GM19025 (cell line): Measurements from ENCODE around the gene DLG2.

Experiments
- ATAC-seq: cut with Tn5 transposase; IDR thresholded peaks from one replicate; pipeline ENCODE4 v1.9.1; 2021; ENCODE audit warnings: mild to moderate bottlenecking, low read depth, moderate library complexity; ENCODE audit not compliant: unreplicated experiment

DLG2 gene

DNA sequence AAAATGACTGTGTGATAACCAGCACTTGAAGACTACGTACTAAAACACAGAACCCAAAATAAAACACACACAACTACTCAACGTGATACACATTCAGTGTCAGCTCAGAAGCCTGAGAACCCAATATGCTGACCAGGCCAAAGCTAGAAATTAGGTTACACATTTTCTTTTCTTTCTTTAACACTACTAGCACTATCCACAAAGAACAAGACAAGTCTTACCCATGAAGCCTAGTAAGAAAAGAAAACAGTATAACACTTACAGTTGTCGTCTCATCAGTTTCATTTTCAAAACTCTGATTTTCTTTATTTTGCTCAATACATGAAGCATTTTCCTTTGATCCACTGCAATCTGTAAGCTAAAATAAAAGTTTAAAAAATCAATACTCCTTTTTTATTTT is 472.9 kb downstream of the DLG2 start:
- no peak for ATAC-seq

DNA sequence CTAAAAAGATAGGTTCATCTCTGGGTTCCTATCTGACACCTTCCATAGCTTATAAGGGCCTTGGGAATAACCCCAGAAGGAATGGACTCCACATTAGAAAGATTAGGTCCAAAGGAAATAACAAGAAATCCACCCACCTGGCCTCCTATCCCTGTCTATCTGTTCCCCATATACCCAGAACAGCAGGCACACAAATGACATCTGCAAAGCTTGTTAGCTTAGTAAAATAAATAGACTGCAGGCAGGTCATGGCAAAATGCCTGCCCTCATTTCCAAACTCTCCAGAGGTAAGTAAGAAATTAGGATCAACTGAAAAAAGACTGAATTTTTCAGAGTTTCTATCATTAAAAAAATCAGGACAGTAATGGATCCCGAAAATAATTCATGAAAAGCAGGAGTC is 489.5 kb downstream of the DLG2 start:
- no peak for ATAC-seq

DNA sequence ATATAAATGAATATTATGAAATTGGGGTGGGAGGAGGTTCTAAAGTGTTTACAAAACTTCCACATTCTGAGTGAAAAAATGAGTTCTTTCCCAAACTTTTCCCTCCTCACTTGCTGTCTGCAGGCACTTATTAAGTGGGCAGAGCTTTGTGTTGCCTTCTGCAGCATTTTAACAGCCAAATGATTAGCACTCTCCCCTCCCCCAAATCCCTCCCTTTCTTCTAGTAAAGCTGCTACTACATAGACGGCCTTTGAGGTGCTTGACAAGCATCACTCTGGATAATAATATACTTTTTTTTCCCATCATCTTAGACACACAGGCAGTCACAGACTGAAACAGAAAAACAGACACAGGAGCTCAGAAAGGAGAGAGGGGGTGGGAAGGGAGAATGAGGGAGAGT is 493.5 kb downstream of the DLG2 start:
- ATAC-seq, result no peak

DNA sequence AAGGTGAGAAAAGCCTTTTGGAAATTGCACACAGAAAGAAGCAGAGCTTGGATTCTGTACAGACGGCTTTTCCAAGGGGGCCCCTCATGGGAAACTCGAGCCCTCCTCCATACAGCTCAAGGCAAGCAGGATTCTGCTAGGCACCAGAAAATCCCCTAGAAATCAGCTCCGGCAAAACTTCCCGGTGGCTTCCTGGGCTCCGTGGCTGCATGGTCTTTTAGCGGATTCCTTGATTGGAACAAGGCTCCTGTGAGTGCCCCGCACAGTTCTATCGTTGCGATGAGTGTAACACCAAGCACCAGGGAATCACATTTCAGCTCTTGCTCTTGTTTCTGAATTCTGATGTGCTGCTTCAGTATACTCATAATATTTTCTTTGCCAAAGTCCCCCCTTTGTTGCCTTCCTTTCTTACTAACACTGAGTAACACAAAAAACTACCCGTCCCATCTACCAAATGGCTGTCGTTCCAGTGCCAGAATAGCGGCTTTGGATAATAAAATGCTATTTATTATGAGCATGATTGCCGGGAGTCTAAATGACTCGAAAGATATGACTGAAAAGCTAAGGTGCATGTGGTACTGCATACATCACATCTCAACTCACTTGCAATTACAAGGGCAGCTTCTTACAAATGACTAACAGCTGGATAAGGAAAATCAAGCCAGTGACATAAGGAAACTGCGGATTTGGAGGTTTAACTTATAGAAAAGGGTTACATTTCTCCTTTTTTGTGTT is 494.1 kb downstream of the DLG2 start:
- ATAC-seq, result no peak

DNA sequence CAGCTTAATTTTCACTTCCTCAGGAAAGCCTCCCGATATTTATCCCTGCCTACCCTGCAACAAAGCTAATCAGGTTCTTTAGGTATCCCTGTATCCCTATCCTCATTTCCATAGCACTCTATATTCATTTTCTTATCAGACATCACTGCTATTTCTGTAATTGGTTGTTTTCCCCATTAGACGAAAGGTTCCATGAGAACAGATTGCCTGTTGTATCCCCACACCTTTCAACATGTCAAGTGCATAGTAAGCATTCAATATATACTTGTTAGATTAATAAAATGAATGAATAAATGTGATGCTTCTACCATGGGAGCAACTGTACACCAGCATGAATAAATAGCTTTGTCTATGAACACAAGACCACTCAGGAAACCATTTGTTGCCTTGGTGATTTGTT is 499.8 kb downstream of the DLG2 start:
- ATAC-seq, result no peak

DNA sequence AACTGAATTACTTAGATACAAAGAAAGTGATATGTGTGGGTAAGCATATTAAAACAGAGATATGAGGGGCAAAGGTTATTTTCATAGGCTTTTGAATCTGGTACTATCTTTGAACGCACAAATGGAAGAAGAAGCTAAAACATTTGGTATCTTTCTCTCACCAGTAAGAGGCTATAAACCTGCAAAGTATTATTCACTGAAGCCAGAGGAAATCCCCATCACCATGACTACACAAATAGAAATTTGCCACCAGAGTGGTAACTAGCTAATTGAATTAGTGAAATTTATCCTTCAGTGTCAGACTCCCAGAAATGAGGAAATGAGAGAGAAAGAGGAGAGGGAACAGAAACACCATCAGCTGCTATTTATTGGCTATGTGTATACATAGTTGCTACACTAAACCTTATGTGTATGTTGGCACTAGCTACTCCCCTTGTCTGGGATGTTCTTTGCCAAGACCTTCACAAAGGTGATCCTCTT is 503.4 kb downstream of the DLG2 start:
- peak; percentile 85 for ATAC-seq

DNA sequence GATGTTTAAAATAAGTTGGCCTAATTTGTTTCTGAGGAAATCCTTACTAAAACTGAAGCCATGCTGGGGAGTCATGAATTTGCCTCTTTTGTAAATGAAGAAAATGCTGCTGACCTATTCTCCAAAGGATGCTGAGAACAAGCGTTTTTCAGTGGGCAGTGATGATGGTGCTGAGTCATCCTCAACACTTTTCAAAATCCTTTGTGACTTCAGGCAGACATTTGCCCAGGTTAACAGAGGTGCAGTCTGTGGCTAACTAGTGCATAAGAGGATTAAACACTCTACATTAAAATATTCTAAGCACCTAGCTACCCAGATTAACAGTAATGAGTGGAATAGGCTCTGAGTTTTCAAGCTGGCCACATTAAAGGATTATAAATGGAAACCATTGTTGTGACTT is 509.0 kb downstream of the DLG2 start:
- no peak for ATAC-seq

DNA sequence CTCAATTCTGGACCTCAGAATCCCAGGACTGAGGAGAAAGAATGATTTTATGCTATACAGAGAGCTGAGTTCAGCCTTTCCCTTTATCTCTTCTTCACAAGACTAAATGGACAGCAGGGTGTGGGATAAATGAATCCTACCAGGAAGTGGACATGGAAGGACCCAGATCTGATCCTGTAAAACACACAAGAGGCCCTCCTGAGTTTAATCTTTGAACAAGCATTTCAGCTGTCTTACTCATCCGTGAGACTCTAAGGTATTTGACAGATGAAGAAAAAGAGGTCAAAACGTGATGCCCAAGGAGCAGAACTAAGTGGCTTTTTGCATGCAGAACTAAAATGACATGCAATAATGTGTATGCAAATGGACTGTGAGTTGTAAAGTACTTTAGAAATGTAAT is 511.3 kb downstream of the DLG2 start:
- ATAC-seq, result no peak

DNA sequence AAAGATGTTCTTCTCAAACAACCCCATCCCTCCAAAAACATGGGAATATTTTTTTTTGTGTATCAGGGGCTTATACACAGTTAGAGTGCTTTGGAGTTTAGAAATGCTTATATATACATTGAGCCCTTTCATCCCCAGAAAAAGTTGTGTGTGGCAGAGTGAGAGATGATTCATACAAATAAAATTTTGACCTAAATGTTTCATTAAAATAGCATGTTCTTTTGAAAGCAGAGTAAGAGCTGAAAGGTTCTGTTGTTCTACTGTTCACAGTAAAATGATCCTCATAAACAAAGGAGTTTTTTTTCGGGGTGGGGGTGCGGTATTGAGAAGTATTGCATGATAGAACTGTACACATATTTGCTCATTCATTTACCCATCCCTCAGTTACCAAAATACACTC is 512.4 kb downstream of the DLG2 start:
- ATAC-seq, result no peak

DNA sequence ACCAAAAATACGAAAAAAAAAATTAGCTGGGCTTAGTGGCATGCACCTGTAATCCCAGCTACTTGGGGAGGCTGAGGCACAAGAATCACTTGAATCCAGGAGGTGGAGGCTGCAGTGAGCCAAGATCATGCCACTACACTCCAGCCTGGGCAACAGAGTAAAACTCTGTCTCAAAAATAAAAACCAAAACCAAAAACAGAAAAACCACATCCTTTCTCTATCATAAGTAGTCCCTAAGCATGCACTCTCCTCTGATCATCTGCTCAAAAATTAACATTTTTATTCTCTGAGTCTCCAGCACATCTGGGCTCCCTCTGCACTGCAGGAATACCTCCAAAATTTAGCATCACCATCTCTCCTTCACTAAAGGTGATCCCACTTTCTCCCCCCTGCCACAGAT is 516.9 kb downstream of the DLG2 start:
- peak; percentile 92 for ATAC-seq

DNA sequence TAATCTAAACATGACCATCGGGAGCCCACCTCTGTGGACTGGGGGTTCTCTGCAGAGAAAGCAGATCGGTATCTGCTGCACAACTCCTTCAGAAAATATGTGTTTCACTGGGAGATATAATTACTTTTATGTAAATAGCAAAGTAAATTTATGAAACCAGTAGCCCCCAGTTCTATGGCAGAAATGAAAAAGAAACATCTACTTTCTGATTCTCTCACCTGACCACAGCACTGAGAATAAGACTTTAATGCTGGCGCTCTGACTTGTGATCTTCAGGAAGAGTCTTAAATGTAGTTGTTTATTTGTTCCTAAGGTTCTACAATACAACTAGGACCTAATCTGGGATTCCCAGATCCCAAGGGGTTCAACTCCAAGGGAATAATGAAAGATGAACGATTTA is 518.0 kb downstream of the DLG2 start:
- ATAC-seq, result peak; percentile 58

DNA sequence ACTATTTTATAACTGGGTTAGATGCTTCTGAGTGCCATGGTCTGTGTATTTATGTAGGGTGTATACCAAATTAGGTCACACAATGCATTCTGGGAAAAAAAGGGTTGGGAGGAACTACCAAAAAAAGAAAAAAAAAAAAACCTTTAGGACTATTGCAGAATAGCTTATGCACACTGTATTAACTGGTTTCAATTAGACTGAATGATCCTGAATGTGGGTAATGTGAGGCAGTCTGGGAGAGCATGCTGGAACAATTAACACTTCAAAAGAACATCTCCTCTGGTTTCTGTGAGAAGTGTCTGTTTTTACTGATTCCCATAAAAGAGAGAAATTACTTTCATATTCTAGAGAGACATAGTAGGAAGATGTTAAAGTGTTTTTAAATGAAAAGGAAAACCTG is 521.3 kb downstream of the DLG2 start:
- ATAC-seq, result no peak

DNA sequence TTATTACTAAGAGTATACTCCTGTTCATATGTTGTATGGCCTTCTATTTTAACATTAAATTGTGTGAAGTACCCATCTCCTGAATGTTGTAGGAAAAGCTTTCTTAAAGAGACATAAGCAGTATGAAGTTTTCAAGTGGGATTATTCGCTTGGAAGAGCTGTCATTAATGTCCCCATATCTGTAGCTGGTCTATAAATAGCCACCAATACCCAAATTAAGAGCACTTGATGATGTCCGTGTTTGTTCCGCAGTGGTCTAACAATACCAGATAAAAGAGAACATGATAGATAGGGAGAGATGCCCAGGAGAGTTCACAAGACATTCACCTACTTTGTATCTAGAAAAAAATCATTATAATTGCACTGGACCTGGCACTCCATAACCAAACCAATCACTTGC is 527.6 kb downstream of the DLG2 start:
- ATAC-seq, result no peak

DNA sequence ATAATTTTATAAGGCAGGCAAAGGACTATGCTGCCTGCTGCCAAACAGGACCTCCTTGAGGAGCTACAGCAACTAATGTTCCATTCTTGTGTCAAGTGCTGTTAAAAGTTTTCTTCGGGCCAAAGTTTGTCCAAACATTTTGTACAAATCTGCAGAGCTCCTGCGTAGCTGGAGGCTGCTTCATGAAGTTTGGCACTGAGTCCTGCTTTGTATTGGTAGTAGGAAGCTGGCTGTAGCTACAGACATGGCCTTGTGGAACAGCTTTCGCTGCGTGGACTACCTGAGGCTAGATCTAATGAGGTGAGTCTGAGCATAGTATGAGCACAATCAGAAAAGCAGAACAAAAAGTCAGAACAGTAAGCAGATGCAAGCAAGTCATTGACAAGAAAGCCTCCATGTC is 528.1 kb downstream of the DLG2 start:
- ATAC-seq, result no peak

DNA sequence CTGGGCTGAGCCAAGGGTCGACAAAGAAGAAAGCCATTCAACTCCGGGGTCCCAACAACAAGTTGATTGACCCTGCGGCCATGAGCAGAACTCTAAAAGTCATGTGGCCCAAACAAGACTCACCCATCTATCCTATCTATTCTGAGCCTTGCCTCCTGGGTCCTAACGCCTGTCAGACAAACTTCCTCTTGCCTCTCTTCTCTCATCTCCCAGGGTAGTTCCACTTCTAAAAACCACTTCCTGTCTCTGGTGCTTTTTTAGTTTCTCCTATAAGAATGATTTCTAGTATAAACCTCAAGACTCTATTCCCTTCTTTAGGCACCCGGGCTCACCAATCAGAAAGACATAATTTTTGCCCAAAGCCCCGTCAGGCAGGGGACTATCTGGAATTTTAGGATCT is 530.2 kb downstream of the DLG2 start:
- no peak for ATAC-seq

DNA sequence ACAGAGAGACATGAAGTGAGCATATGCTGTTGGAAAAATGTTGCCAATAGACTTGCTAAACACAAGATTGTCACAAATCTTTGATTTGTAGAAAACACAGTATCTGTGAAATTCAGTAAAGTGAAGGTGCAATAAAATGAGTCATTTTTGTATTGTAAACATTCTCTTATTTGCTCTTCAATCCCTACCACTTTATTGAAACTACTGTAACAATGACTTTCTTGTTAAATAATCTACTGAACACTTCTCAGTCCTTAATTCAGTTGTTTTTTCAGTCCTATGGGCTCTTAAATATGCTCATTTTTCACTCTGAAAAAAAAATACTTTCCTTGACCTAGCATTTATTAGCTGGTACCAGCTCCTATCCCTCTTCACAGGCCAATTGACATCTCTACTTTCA is 531.9 kb downstream of the DLG2 start:
- ATAC-seq, result no peak

DNA sequence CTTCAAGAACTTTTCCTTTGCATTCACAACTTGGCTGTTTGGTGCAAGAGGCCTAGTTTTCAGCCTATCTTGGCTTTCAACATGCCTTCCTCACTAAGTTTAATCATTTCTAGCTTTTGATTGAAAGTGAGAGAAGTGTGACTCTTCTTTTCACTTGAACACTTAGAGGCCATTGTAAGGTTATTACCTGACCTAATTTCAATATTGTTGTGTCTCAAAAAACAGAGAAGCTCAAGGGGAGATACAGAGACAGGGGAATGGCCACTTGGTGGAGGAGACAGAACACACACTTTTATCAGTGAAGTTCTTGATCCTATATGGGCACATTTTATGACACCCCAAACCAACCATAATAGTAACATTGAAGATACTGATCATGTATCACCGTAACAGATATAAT is 532.3 kb downstream of the DLG2 start:
- no peak for ATAC-seq

DNA sequence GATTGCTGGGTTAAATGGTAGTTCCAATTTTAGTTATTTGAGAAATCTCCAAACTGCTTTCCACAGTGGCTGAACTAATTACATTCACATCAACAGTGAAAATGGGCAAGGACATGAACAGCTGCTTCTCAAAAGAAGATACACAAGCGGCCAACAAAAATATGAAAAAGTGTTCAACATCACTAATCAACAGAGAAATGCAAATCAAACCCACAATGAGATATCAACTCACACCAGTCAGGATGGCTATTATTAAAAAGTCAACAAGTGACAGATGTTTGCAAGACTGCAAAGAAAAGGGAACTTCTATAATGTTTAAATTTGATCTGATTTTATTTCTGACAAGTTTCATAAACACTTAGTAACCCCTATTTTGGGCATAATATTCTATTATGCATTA is 537.5 kb downstream of the DLG2 start:
- no peak for ATAC-seq

DNA sequence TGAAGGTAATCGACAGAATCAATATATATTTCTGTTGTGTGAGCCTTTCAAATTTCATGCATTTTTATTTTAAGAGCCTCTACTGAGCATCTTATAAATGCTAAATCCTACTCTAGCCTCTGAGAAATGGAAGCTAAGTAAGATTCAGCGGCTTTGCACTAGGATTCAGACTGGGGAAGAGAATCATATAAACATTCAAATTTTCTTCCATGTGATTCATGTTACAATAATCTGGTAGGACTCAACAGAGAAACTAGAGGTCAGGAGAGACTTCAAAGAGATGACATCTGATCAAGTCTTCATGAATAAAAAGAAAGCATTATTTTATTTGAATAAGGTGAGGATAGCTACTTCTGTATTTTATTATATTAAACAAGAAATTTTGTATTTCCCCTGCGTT is 538.9 kb downstream of the DLG2 start:
- ATAC-seq, result no peak

DNA sequence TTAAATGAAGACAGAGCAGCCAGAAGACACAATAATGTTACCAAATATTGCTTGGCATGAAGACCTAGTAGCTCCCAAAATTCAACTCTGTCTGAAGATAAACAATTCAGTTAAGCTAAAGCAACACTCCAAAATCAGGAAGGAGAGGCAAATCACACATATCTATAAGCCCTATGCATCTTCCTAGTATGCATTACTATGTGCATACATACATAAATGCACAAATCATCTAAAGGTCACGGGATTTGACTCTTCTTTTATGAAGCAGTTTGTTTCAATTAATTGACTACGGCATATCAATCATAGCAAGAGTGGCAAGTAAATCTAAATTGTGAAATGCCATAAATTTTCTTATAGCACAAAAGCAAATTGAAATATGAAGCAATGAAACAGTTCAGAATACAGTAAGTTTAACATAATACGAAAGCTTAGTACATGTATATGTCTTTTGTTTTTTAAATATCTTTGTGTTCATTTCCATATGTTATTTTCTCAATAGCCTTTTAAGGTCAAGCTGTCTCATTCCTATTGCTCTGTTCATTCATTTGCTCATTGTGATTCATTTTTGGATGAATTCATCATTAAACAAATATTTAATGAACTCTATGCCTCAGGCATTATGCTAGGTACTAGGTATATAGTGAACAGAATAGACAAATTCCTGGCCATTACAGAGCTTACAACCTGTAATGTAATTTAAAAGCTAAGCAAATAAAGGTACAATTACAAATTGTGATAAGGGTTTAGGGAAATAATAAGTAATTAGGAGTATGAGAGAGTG is 540.5 kb downstream of the DLG2 start:
- no peak for ATAC-seq

DNA sequence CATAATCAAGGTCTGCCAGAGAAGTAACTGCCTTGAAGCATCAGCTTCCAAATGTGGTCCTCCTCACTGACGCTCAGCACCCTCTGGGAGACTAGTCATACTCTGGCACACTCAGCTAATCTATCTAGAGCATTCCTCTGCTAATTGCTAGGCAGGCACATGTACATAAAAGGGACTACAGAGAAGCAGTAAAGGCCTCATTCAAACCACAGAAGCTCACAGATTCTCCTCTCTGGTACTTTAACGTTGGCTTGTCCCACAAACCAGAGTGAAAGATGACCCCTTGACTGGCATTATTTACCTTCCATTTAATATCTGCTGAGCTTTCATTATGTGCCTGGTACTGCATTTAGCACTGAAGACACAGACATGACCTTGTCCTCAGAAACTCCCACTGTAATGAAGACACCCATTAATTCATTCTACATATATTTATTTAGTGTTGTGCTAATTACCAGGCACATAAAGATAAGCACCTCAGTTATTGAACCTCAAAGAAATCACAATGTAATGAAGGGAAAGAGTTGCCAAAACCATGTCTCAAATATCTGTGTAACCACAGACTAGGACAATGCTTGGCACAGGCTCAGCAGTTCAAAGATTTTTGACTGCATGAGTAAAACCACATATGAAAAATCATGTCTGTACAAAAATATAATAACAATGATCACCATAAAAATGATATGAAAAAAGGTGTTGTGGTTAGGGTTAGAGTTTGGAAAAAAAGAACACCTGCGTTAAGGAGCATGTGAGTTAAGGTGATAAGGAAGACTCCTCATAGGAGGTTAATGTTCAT is 550.4 kb downstream of the DLG2 start:
- ATAC-seq, result no peak
